SK-N-SH treated with all-trans-retinoic acid at 6 μM for 48 hours (cell line): ENCODE data around the gene NLGN4X.

Experiments
- ATAC-seq: fragments of 200-7000 bp; cut with Tn5 transposase; 3 replicates; pipeline ENCODE4 v1.9.1; 2020; ENCODE audit warnings: mild to moderate bottlenecking, moderate library complexity
- ARNTL ChIP-seq: fragments of 450-650 bp; formaldehyde crosslinking; IDR thresholded peaks from 2 replicates; pipeline ENCODE4 v1.5.0; 2020; ENCODE audit warnings: low read depth, mild to moderate bottlenecking, moderate library complexity, borderline replicate concordance
- BACH2 ChIP-seq: fragments of 250-450 bp; sonication (Bioruptor Pico); IDR thresholded peaks from 2 replicates; pipeline ENCODE4 v1.9.0; 2021; ENCODE audit warnings: mild to moderate bottlenecking, borderline replicate concordance
- CSDC2 ChIP-seq: fragments of 250-450 bp; sonication (Bioruptor Pico); IDR thresholded peaks from 2 replicates; pipeline ENCODE4 v1.5.0; 2020; ENCODE audit warnings: mild to moderate bottlenecking, moderate library complexity
- ESRRG ChIP-seq: fragments of 250-450 bp; sonication (Bioruptor Pico); IDR thresholded peaks from 2 replicates; pipeline ENCODE4 v1.6.1; 2021; ENCODE audit warnings: mild to moderate bottlenecking
- GLIS3 ChIP-seq: fragments of 250-450 bp; sonication (Bioruptor Pico); IDR thresholded peaks from 2 replicates; pipeline ENCODE4 v1.5.0; 2020; ENCODE audit warnings: mild to moderate bottlenecking, moderate library complexity
- ISL1 ChIP-seq: fragments of 250-450 bp; sonication (Bioruptor Pico); IDR thresholded peaks from 2 replicates; pipeline ENCODE4 v2.1.2; 2022; ENCODE audit warnings: mild to moderate bottlenecking, moderate library complexity
- OSR1 ChIP-seq: fragments of 250-450 bp; sonication (Bioruptor Pico); IDR thresholded peaks from 2 replicates; pipeline ENCODE4 v1.8.0; 2022; ENCODE audit warnings: moderate library complexity, mild to moderate bottlenecking, inconsistent platforms
- PPARA ChIP-seq: fragments of 250-450 bp; sonication (Bioruptor Pico); IDR thresholded peaks from 2 replicates; pipeline ENCODE4 v1.5.0; 2020; ENCODE audit warnings: mild to moderate bottlenecking, borderline replicate concordance
- RARB ChIP-seq: fragments of 250-450 bp; sonication (Bioruptor Pico); IDR thresholded peaks from 2 replicates; pipeline ENCODE4 v1.8.0; 2021; ENCODE audit warnings: mild to moderate bottlenecking, moderate library complexity
- SNAI2 ChIP-seq: fragments of 250-450 bp; sonication (Bioruptor Pico); IDR thresholded peaks from 2 replicates; pipeline ENCODE4 v1.5.0; 2020; ENCODE audit warnings: mild to moderate bottlenecking, moderate library complexity
- TCF4 ChIP-seq: fragments of 250-450 bp; sonication (Bioruptor Pico); IDR thresholded peaks from 2 replicates; pipeline ENCODE4 v1.8.0; 2021; ENCODE audit warnings: mild to moderate bottlenecking, moderate library complexity, borderline replicate concordance
- TOX ChIP-seq: fragments of 250-450 bp; sonication (Bioruptor Pico); IDR thresholded peaks from 2 replicates; pipeline ENCODE4 v1.8.0; 2021; ENCODE audit warnings: mild to moderate bottlenecking, moderate library complexity, borderline replicate concordance
- ZC3H10 ChIP-seq: fragments of 250-450 bp; sonication (Bioruptor Pico); IDR thresholded peaks from 2 replicates; pipeline ENCODE4 v1.5.1; 2021; ENCODE audit warnings: mild to moderate bottlenecking, moderate library complexity
- ZFP30 ChIP-seq: fragments of 450-650 bp; formaldehyde crosslinking; IDR thresholded peaks from 2 replicates; pipeline ENCODE4 v1.5.0; 2022; ENCODE audit warnings: mild to moderate bottlenecking, moderate library complexity
- ZNF70 ChIP-seq: fragments of 450-650 bp; formaldehyde crosslinking; IDR thresholded peaks from 2 replicates; pipeline ENCODE4 v1.5.0; 2020; ENCODE audit warnings: mild to moderate bottlenecking, moderate library complexity
- ZNF8 ChIP-seq: fragments of 450-650 bp; formaldehyde crosslinking; IDR thresholded peaks from 2 replicates; pipeline ENCODE4 v1.5.0; 2020; ENCODE audit warnings: mild to moderate bottlenecking, moderate library complexity
- TF ChIP-seq, protein P1 (sequence below): fragments of 250-450 bp; sonication (Bioruptor Pico); IDR thresholded peaks from 2 replicates; pipeline ENCODE4 v1.5.1; 2021; ENCODE audit warnings: mild to moderate bottlenecking, moderate library complexity
- TF ChIP-seq, protein P2 (sequence below): fragments of 250-450 bp; sonication (Bioruptor Pico); IDR thresholded peaks from 2 replicates; pipeline ENCODE4 v1.8.0; 2021; ENCODE audit warnings: low read depth, mild to moderate bottlenecking, moderate library complexity, borderline replicate concordance
- TF ChIP-seq, protein P3 (sequence below): fragments of 250-450 bp; sonication (Bioruptor Pico); IDR thresholded peaks from 2 replicates; pipeline ENCODE4 v1.8.0; 2020; ENCODE audit warnings: mild to moderate bottlenecking, moderate library complexity, borderline replicate concordance

Gene NLGN4X

GRCh38 chrX:6002056-6002455, 226.6 kb downstream of the NLGN4X start (continued):
- TF ChIP-seq, protein P1, sequence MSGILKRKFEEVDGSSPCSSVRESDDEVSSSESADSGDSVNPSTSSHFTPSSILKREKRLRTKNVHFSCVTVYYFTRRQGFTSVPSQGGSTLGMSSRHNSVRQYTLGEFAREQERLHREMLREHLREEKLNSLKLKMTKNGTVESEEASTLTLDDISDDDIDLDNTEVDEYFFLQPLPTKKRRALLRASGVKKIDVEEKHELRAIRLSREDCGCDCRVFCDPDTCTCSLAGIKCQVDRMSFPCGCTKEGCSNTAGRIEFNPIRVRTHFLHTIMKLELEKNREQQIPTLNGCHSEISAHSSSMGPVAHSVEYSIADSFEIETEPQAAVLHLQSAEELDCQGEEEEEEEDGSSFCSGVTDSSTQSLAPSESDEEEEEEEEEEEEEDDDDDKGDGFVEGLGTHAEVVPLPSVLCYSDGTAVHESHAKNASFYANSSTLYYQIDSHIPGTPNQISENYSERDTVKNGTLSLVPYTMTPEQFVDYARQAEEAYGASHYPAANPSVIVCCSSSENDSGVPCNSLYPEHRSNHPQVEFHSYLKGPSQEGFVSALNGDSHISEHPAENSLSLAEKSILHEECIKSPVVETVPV = no peak

DNA sequence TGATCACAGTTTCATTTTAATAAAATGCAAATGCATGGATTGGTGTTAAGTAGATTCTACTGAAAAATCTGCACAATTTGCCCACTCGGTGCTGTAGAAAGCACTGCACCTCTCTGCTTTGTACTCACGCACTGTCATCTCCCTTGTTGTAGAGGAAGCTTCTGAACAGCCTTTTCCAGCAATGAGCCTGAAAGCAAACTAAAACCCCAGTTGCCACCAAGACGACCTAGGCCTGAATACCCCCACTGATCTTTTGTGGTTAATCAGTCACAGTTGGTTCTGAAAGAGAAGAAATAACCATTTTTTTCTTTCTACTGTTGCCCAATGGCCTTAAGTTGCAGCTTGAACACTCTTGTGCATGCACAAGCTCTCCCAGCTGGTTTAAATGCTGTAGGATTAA, 229.8 kb downstream of the NLGN4X start:
- ATAC-seq = no peak
- TF ChIP-seq, protein P1 = no peak
- TF ChIP-seq RARB (CRISPR knock-in tag) = no peak
- TF ChIP-seq, protein P2, sequence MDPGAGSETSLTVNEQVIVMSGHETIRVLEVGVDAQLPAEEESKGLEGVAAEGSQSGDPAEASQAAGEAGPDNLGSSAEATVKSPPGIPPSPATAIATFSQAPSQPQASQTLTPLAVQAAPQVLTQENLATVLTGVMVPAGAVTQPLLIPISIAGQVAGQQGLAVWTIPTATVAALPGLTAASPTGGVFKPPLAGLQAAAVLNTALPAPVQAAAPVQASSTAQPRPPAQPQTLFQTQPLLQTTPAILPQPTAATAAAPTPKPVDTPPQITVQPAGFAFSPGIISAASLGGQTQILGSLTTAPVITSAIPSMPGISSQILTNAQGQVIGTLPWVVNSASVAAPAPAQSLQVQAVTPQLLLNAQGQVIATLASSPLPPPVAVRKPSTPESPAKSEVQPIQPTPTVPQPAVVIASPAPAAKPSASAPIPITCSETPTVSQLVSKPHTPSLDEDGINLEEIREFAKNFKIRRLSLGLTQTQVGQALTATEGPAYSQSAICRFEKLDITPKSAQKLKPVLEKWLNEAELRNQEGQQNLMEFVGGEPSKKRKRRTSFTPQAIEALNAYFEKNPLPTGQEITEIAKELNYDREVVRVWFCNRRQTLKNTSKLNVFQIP (CRISPR knock-in tag) = no peak
- TF ChIP-seq PPARA (CRISPR knock-in tag) = no peak
- TF ChIP-seq, protein P3, sequence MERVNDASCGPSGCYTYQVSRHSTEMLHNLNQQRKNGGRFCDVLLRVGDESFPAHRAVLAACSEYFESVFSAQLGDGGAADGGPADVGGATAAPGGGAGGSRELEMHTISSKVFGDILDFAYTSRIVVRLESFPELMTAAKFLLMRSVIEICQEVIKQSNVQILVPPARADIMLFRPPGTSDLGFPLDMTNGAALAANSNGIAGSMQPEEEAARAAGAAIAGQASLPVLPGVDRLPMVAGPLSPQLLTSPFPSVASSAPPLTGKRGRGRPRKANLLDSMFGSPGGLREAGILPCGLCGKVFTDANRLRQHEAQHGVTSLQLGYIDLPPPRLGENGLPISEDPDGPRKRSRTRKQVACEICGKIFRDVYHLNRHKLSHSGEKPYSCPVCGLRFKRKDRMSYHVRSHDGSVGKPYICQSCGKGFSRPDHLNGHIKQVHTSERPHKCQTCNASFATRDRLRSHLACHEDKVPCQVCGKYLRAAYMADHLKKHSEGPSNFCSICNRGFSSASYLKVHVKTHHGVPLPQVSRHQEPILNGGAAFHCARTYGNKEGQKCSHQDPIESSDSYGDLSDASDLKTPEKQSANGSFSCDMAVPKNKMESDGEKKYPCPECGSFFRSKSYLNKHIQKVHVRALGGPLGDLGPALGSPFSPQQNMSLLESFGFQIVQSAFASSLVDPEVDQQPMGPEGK (CRISPR knock-in tag) = no peak
- TF ChIP-seq GLIS3 (CRISPR knock-in tag) = no peak
- TF ChIP-seq CSDC2 = no peak
- TF ChIP-seq, all 23 proteins: peak for 0

DNA sequence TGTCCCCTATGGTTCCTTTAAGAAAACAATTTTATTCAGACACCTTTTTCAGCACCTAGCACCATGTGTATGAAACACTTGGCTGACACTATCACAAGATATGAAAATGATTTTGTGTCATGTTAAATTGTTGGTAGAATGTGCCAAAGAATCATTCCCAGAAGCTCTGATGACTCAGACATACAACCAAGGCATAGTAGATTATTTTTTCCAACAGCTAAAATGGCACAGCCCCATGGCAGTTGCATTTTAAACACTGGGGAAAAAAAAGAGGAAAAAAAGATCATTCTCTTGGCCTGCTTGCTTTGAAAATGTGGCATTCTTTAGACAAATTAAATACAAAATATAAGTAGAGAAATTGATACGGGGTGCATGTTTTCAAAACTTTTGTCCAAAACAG, 230.2 kb downstream of the NLGN4X start:
- TF ChIP-seq ISL1 (no peak), PPARA (CRISPR knock-in tag) (no peak), ZC3H10 (CRISPR knock-in tag) (no peak), SNAI2 (no peak), ZNF8 (CRISPR knock-in tag) (no peak), ZFP30 (no peak), ARNTL (CRISPR knock-in tag) (no peak), ESRRG (CRISPR knock-in tag) (no peak), GLIS3 (CRISPR knock-in tag) (no peak), ZNF70 (CRISPR knock-in tag) (no peak), TCF4 (no peak), OSR1 (CRISPR knock-in tag) (no peak), CSDC2 (no peak), BACH2 (CRISPR knock-in tag) (no peak), TOX (CRISPR knock-in tag) (no peak)
- TF ChIP-seq, protein P2 (CRISPR knock-in tag) = no peak
- TF ChIP-seq, protein P3 (CRISPR knock-in tag) = no peak
- TF ChIP-seq, protein P1 = no peak
- TF ChIP-seq, all 23 proteins: peak for 0
- ATAC-seq = no peak
